Hepatocyte (in vitro differentiated cells): Measurements from ENCODE around the gene MSS51.

Experiments
- CTCF ChIP-seq: fragments of 200-600 bp; sonication (generic); IDR thresholded peaks from 2 replicates; pipeline ENCODE4 v1.5.1; 2016; ENCODE audit warnings: antibody characterized with exemption, mild to moderate bottlenecking; ENCODE audit not compliant: poor library complexity
- EZH2 ChIP-seq: fragments of 200-600 bp; sonication (generic); IDR thresholded peaks from 2 replicates; pipeline ENCODE4 v1.6.1; 2016; ENCODE audit warnings: antibody characterized with exemption, mild to moderate bottlenecking, borderline replicate concordance
- EZH2phosphoT487 ChIP-seq: fragments of 200-600 bp; sonication (generic); IDR thresholded peaks from one replicate; pipeline ENCODE4 v1.6.1; 2018; ENCODE audit warnings: antibody characterized with exemption, mild to moderate bottlenecking, low read depth, moderate library complexity; ENCODE audit not compliant: unreplicated experiment, severe bottlenecking

- TF ChIP-seq CTCF (no peak), EZH2 (no peak), EZH2phosphoT487 (no peak)
These were observed 32.8 kb upstream of the MSS51 start for GRCh38 chr10:73465978-73466726.
